ENCODE results near the gene DLL4.

DLL4 gene

GRCh38 chr15:40925495-40925862 lies 3.7 kb upstream of the DLL4 start:
- TF ChIP-seq, protein P1, sequence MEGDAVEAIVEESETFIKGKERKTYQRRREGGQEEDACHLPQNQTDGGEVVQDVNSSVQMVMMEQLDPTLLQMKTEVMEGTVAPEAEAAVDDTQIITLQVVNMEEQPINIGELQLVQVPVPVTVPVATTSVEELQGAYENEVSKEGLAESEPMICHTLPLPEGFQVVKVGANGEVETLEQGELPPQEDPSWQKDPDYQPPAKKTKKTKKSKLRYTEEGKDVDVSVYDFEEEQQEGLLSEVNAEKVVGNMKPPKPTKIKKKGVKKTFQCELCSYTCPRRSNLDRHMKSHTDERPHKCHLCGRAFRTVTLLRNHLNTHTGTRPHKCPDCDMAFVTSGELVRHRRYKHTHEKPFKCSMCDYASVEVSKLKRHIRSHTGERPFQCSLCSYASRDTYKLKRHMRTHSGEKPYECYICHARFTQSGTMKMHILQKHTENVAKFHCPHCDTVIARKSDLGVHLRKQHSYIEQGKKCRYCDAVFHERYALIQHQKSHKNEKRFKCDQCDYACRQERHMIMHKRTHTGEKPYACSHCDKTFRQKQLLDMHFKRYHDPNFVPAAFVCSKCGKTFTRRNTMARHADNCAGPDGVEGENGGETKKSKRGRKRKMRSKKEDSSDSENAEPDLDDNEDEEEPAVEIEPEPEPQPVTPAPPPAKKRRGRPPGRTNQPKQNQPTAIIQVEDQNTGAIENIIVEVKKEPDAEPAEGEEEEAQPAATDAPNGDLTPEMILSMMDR (conservative IDR thresholded peaks at IDR 0.05; ENCODE audit: low read depth), result no peak
- POLR2A ChIA-PET (ENCODE audit: low non-redundant PET), result no interaction called here
- CTCF ChIA-PET, result interaction anchor here (0.5 to 1.6 kb wide), 4 partner anchors 17 to 42 kb away, joined by 3 to 10 read pairs (median 3); partner anchors contain the start of gene VPS18
- no peak overlapping the region for H3K27ac ChIP-seq
- no peak for DNase-seq (ENCODE audit: low spot score)

- ChIA-PET CTCF (interaction anchor here (0.5 to 1.6 kb wide), 4 partner anchors 16 to 41 kb away, joined by 3 to 10 read pairs (median 3); partner anchors contain the start of gene VPS18), POLR2A (ENCODE audit: low non-redundant PET) (no interaction called here)
- TF ChIP-seq, protein P1 (conservative IDR thresholded peaks at IDR 0.05; ENCODE audit: low read depth), result no peak
- H3K27ac ChIP-seq, result no peak overlapping the region
- no peak for DNase-seq (ENCODE audit: low spot score)
Measured at GRCh38 chr15:40925863-40926658, 3.1 kb upstream of the DLL4 start.

DNA sequence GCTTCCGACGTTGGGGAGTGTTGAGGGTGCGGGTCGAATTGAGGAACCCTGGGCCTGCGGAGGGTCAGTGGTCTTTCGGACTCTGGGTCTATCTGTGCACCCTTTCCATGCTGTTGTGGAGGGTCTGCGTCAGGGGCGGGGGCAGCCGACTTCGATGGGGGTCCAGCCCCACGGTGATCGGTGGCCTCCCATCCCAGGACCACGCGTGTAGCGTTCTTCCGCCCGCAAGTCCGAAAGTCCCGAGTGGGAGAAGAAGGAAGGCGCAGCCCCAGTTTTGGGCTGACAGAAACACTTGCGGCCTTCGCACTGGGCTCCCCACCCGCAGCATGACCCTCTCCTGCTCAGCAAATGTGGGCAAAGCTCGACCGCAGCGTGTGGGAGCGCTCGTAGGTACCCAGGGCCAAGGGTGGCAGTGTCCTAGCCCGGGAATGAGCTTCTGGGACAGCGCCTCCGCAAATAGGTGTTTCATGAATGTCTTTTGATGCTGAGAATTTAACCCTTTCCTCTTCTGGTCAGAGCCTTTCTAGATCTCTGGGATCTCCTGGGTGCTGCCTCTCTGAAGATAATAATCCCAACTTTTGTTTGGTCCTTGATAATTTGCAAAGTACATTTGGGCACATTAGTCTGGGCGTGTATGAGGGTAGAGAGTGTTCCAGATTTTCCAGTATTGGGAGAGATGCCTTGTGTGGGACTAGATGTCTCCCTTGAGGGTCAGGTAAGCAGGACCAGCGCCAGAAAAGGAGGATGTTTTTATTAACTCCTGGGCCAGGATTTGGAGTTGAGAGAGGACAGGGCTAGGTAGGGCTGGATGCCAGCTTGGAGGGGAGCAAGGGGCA lies 2.3 kb upstream of the DLL4 start:
- POLR2A ChIA-PET (ENCODE audit: low non-redundant PET), result no interaction called here

GRCh38 chr15:40927495-40927872 lies 1.7 kb upstream of the DLL4 start:
- DNase-seq (ENCODE audit: low spot score), result no peak
- POLR2A ChIA-PET (ENCODE audit: low non-redundant PET), result no interaction called here

More for the DNA sequence above, 2.3 kb upstream of the DLL4 start:
- CTCF ChIA-PET, result interaction anchor here (0.7 to 1.6 kb wide), 3 partner anchors 20 to 30 kb away, joined by 4 to 10 read pairs (median 6); no protein-coding TSS in a partner anchor
- no peak overlapping the region for H3K27ac ChIP-seq
- TF ChIP-seq, protein P1 (conservative IDR thresholded peaks at IDR 0.05; ENCODE audit: low read depth), result no peak
- DNase-seq (ENCODE audit: low spot score), result no peak

DNA sequence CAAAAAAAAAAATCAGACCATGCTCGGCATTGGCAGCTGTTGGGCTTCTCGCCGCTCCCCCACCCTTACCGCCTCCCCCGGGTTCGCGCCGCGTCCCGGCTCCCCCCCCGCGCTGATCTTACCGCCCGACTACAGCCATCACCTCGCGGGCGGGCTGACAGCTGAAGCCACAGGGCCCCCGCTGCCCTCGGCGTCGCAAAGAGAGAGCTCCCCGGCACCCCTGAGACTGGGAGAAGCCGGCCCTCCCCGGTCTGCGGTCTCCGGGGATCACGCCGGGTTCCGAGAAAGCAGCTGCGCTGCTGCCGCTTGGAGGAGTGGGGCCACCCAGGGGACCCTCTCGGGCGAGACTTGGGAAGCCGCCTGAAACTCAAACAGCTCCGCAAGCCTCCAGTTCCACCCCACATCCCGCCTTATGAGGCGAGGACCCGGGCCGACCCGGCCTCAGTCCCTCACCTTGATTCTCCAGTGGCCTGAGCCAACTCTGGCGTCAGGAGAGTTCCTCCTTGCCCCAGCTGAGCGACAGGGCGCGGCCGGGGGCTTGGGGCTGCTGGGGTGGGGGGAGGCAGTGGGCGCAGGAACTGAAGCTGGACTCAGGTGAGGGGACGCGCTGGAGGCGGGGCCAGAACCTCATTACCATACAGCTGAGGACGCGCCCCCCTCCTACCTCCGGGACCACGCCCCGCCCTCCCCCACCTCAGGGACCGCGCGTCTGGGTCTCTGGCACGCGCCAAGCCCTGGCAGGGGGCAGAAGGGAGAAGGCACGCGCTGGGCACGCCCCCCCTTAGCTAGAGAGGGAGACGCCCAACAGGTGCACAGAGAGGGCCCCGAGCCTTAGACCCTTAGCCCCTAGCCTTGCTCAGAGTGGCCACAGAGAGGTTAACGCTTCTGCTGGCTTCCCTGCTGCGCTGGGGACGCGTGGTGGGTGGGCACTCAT lies 1.0 kb upstream of the DLL4 start:
- POLR2A ChIA-PET (ENCODE audit: low non-redundant PET), result interaction anchor here (0.6 to 0.9 kb wide), 2 partner anchors 57 to 188 kb away, joined by 3 read pairs; partner anchors contain the start of gene INO80
- TF ChIP-seq, protein P1 (conservative IDR thresholded peaks at IDR 0.05; ENCODE audit: low read depth), result no peak
- CTCF ChIA-PET, result interaction anchor here (0.6 to 1.9 kb wide), 10 partner anchors 10 to 90 kb away, joined by 3 to 9 read pairs (median 4); no protein-coding TSS in a partner anchor
- no peak overlapping the region for H3K27ac ChIP-seq
- no peak for DNase-seq (ENCODE audit: low spot score)

More at GRCh38 chr15:40927495-40927872, 1.7 kb upstream of the DLL4 start:
- CTCF ChIA-PET, result interaction anchor here (0.7 to 1.9 kb wide), 4 partner anchors 20 to 30 kb away, joined by 4 to 7 read pairs (median 6); no protein-coding TSS in a partner anchor
- TF ChIP-seq, protein P1 (conservative IDR thresholded peaks at IDR 0.05; ENCODE audit: low read depth), result no peak
- H3K27ac ChIP-seq, result no peak overlapping the region
